ENCODE data around the gene ZNF281.

GRCh38 chr1:200379940-200380588 is 29.8 kb downstream of the ZNF281 start:
- TF ChIP-seq POLR2A (IDR thresholded peaks at IDR 0.05) (no peak), CTCF (IDR thresholded peaks at IDR 0.05) (no peak), EP300 (IDR thresholded peaks at IDR 0.05) (no peak), POLR2AphosphoS5 (IDR thresholded peaks at IDR 0.05) (no peak)
